ENCODE measurements around the gene TBC1D20.

DNA sequence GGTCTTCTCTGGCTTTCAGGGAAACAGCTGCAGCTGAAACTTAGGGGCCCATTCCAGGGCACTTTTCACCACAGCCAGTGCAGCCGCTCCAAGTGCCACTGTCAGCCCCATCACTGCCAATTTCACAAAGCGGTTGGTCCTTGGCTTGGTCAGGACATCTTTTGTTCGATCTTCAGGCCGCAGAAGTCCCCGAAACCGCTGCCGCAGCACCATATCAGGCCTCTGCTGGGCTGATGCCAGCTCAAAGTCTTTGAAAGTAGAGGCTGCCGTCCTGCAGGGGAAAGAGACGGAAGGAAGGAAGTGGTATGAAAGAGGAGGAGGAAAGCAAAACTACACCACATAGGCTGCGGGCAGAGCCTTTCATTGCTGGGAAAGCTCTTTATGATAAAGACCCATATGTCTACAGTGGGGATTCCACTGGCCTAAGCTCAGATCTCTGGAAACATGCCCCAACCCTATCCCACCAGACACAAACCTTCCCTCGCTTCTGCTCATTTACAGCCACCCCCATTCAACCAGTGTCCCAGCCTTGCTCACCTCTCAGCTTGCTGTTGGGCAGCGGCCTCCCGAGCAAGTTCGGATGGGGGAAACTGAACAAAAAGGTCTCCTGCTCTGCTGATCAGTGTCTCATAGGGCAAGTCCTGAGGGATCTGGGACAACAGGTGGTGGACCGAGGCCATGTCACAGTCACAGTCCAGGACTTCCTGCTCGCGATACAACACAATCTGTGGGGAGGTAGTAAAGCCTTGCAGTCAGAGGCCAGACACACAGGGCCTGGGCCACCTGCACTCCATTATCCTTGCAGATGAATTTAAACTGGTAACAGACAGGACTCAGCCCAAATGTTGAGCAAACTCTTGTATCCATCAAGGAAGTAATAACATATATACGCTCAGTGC lies 23.5 kb downstream of the TBC1D20 start:
- TF ChIP-seq, protein P1, sequence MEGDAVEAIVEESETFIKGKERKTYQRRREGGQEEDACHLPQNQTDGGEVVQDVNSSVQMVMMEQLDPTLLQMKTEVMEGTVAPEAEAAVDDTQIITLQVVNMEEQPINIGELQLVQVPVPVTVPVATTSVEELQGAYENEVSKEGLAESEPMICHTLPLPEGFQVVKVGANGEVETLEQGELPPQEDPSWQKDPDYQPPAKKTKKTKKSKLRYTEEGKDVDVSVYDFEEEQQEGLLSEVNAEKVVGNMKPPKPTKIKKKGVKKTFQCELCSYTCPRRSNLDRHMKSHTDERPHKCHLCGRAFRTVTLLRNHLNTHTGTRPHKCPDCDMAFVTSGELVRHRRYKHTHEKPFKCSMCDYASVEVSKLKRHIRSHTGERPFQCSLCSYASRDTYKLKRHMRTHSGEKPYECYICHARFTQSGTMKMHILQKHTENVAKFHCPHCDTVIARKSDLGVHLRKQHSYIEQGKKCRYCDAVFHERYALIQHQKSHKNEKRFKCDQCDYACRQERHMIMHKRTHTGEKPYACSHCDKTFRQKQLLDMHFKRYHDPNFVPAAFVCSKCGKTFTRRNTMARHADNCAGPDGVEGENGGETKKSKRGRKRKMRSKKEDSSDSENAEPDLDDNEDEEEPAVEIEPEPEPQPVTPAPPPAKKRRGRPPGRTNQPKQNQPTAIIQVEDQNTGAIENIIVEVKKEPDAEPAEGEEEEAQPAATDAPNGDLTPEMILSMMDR (conservative IDR thresholded peaks at IDR 0.05; ENCODE audit: low read depth, low read length) = no peak
- TF ChIP-seq POLR2A (IDR thresholded peaks at IDR 0.05; ENCODE audit: low read depth, low read length) (no peak), RCOR1 (IDR thresholded peaks at IDR 0.05; ENCODE audit: insufficient replicate concordance, low read length) (no peak), BHLHE40 (IDR thresholded peaks at IDR 0.05; ENCODE audit: low read depth, low read length) (no peak)

All from IMR-90 (cell line).